HK-2 (cell line): ENCODE results near the gene NR1D1.

ENCODE experiments used
- DNase-seq: peaks from one replicate; pipeline ENCODE4 v3.0.0-alpha.2; 2018; ENCODE audit not compliant: unreplicated experiment

NR1D1 gene

DNA sequence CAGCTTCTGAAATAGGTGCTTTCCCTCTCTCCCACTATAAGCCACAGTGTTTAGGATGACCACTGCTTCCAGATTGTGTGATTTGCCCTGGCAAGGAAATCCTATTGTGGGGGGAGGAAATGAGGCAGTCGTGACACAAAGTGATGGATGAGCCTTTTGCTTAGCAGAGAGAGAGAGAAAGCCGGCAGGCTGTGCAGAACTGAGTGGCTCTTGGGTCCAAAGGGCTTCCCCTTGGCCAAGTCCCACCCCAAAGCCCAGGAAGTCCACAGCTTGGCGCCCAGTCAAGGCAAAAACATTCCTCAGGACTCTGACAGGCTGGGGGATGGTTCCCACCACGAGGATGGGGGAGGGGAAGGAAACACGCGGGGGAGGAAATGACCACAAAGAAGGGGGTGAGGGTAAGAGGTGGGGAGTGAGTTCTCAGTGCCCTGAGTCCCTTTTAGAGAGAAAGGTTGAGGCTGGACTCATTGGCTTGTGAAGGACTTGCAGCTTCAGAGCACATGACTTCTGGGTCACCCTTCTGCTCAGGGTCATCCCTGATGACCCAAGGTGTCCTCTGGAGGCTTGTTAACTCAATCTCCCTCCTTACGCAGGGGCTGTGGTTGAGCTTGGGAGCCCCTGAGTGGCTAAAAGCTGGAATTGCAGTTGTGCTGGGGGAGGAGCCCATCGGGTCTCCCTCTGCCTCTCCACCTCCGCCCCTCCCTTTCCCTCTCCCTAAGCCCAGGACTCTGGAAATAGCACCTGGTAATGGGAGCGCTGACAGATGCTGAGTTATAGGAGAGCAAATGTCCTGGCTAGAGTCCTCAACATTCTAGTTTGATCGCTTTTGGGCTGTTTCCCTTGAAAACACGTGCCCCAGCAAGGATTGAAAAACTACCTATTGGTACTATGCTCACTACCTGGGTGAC lies 11.1 kb upstream of the NR1D1 start:
- DNase-seq = peak; percentile 86

DNA sequence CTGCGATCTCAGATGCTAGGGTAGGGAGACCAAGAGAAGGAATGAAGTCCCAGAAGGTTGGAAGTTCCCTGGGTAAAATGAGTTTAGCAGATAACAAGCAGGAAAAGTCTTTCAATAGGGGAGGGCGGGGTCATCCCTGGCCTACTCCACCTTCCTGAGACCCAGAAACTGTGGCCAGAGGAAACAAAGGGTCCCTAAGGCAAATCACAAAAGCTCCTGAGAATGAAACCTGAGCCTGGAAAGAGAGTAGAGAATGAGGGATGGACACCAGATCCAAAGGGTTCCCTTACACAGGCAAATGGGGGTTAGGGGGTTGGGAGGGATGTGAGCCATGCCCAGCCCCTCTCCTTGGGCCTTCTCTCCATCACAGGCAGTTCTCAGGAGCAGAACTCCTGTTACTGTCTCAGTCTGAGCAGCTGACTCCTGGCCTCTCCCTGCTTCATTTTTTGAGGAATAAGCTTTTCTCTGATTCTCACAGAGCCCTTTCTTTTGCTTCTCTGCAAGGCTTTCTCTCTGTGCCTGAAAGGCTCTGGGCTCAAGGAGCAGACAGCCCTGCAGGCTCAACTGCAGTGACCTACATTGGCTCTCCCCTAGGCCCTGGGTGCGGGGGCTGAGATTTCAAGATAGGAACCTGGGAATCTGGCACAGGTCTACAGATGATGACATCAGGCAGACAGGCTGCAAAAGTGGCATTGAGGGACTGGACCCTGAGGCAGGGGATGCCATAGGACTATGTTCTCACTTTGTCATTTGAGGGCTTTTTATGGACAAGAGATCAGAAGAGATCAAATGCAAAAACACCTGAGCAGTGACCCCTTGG lies 9.8 kb upstream of the NR1D1 start:
- no peak for DNase-seq

DNA sequence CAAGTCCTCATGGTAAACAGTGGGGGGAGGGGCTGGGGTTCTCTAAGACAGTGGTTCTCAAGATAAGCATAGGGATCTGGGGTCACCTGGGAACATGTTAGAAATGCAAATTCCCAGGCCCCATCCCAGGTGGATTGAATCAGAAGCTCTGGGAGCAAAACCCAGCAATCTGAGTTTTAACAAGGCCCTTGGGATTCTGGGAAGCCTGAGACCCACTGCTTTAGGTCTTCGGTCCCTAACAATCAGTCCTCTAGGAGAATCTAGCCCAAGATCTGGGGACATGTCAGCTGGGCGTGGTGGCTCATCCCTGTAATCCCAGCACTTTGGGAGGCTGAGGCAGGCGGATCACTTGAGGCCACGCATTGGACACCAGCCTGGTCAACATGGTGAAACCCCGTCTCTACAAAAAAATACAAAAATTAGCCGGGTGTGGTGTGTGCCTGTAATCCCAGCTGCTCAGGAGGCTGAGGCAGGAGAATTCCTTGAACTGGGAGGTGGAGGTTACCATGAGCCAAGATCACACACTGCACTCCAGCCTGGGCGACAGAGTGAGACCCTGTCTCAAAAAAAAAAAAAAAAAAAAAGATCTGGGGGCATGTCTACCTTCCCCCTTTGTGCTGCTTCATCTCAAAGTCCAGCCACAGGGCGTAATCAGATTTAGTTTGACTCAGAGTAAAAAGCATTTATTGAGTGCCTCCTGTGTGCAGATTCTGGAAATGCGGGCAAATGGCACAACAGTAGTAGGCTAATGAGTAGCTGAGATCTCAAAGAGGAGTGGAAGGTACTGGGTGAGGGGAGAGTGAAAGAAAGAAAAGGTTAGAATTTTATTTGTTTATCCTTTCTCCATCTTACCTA lies 8.8 kb upstream of the NR1D1 start:
- no peak for DNase-seq

DNA sequence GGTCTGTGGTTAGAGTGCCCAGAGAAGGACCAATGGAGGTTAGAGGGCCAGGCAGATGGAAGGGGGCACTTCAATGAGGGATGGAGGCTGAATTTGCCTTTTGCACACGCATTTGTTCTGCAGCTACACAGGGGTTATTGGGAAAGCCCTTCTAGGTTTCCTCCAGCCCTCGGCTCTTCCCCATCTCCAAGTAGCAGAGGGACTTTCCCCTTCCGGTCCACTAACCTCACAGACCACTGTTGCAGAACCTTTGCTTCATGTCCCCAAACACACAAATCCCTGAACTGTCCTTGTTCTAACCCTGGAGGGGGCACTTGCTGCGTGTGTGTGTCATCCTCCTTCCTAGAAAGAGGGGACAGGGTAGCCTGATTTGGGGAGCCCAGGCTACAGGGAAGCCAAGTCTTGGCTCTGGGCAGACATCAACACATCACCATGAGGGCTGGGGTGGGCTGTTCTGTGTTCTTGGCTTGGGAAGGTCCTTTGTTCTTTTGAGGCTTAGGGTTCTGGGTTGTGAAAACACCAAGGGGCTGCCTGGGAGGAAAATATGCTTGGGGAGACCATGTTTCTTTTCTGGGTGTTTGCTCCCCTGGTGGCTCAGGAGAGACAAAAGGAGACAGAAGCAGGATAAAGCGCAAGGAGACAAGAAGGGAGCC lies 7.3 kb upstream of the NR1D1 start:
- no peak for DNase-seq

- no peak for DNase-seq
Measured at GRCh38 chr17:40106760-40107521, 6.6 kb upstream of the NR1D1 start.

DNA sequence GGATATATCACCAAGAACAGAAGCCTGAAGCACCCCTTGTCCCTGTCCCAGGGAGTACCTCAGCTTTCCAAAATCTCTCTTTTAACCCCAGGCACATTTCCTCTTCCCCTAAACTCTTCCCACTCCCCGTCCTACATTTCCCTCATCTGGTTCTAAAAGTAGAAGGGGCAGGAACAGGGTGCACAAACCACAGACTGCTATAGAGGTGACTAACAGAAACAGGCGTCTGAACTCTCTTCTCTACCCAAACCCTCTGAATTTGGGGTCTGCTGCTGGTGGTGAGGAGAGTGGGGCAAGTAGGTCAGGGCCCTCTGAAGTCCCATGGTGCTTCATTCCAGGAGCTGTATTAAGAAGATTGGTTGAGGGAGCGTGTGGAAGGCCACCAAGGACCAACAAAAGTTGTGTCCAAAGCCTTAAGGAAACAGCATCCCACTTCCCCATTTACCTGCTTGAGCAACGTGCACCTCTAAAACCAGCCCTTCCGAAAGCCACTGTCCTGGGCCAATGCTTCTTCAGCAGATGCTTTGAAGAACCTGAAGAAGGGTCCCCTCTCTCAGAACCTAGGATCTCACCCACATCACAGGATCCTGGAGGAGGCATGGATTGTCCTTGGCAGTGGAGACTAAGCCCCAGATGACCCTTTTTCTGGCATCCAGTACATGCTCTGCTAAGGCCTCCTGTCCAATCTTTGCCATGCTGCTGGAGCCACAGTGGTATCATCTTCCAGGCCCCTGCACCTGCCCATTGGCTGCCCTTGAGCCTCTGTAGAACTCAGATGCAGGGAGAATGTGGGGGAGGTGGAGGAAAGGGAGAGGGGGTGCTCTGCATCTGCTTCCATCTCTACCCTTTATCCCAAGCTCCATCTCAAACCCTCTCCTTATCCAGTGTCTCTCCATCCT lies 5.7 kb upstream of the NR1D1 start:
- DNase-seq = no peak

GRCh38 chr17:40104594-40105486 lies 4.5 kb upstream of the NR1D1 start:
- no peak for DNase-seq

- DNase-seq = no peak
Measured at GRCh38 chr17:40103688-40104087, 3.3 kb upstream of the NR1D1 start.

GRCh38 chr17:40103071-40103661 lies 2.8 kb upstream of the NR1D1 start:
- no peak for DNase-seq

GRCh38 chr17:40101367-40102210 lies 1.2 kb upstream of the NR1D1 start:
- no peak for DNase-seq

- peak; percentile 98 for DNase-seq
Measured at GRCh38 chr17:40100669-40101366, 429 bp upstream of the NR1D1 start.

DNA sequence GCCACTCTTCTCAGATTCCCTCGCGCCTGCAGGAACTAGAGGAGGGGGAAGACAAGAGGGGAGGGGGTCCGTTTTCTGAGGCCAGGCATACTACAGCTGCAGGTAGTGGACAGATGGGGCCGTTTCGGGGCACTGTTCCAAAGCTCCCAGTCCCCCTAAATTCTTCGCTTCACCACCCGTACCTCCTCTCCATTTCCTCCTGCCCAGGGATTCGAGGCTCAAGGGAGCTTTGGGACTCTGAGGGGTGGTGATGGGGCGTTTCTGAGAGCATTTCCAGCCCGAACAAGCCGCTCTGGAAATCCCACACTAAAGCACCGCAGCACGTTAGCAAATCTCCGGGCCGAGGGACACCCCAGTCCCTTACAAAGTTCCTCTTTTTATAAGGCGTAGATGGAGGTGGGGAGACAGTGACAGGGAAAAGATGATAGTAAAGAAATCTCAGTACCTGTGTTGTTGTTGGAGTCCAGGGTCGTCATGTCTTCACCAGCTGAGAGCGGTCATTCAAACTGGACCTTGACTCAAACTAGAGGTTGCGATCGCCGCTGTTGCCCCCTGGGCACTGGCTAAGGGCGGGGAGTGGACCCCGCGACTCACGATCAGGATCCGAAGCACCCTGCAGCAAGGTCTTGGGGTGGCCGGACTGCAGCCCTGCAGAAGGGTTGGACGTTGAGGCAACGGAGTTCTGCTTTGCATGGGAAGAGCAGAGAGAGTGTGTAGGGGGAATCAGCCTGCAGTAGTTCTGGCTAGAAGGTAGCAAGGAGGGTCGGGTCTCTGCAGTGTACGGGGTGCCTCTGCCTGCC lies 570 bp downstream of the NR1D1 start:
- DNase-seq = no peak

DNA sequence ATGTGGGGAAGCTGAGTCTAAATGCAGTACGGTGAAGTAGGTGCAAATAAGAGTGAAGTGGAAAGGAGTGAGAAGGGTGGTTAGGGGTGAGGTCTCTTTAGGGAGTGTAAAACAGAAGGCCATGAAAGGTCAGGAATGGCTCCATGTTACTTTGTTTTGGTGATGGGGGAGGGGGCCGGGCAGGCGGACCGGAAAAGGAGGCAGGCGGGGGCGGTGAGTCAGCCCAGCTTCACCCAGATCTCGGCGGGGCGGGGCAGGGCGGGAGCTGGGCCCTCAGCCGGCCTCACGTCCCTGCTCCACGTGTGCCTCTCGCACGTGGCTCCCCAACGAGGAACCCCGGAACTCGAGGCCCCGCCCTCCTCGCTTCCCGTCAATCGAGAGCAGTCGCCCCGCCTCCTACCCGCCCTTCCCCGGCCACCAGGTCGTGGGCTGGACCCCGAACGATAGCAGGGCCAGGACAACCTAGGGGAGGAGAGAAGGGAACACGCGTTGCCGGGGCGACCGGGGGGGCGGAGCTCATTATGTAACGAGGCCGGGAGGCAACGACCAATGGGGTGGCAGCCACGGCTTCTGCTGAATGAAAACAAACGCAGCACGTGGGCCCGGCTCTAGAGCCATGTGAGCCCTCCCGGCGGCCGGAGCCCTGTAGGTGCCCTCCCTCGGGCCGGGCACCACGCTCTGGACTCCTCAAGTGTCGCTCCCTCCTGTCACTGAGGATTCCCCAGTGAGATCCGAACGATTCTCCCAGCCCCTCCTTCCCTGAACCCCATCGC lies 1.4 kb downstream of the NR1D1 start:
- DNase-seq = peak; percentile 99

DNA sequence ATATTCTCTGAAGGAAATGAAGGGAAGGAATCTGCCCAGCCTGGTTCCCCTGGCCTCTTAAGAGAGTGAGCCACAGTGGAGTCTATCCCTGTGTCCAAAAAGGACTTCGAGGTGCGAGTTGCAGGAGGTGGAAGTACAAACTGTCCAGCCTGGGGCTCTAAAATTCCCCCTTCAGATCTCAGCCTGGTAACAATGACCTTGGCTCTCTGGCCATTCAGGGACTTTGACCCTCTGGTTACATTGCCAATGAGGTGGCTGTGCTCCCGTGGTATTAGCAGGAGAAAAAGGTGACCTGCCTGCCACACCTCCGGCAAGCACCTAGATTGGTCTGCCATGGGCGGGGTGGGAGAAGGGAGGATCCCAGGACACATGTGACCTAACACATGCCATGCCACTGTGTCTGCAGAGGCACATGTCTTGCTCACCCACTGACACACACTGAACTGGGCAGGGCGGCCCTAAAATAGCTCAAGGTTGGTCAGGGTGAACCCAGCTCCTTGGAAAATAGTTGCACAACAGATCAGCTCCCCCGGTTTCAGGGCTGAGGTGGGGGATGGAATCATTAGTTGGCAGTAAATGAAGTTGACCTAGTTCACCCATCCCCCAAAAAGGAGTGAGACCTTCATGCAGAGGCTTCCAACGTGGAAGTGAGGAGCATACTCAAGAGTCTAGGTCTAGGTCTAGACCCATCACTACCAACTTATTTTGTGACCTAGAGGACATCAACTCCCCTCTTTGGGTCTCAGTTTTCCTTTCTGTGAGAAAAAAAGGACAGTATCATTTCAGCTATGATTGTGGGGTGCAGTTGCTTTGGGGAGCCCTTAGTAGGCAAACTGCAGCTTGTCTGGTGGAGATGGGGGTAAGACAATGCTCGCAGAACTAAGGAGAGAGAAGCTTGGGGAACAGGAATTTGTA lies 2.2 kb downstream of the NR1D1 start:
- no peak for DNase-seq
